HG02763 (cell line): Measurements from ENCODE around the gene ABO.
"Not testable (repeated sequence)": the region's sequence is repeated elsewhere in the genome, so short reads cannot be mapped to it uniquely, and the experiment has no call there.

ENCODE experiments used
- ATAC-seq: cut with Tn5 transposase; IDR thresholded peaks from one replicate; pipeline ENCODE4 v1.9.1; 2021; ENCODE audit warnings: mild to moderate bottlenecking, moderate library complexity; ENCODE audit not compliant: unreplicated experiment

ABO gene

GRCh38 chr9:133227242-133227860, 47.6 kb downstream of the ABO start:
- no peak for ATAC-seq

- ATAC-seq = no peak
Observed at GRCh38 chr9:133226219-133227171, 48.5 kb downstream of the ABO start.

GRCh38 chr9:133225171-133226011, 49.6 kb downstream of the ABO start:
- ATAC-seq = no peak

- ATAC-seq = no peak
Observed at GRCh38 chr9:133224762-133225161, 50.2 kb downstream of the ABO start.

- ATAC-seq = not testable (repeated sequence)
Observed at GRCh38 chr9:133223159-133223756, 51.7 kb downstream of the ABO start.

- not testable (repeated sequence) for ATAC-seq
Observed at GRCh38 chr9:133221994-133222393, 53.0 kb downstream of the ABO start.

GRCh38 chr9:133221177-133221809, 53.7 kb downstream of the ABO start:
- no peak for ATAC-seq

GRCh38 chr9:133218049-133218975, 56.7 kb downstream of the ABO start:
- ATAC-seq = not testable (repeated sequence)

- ATAC-seq = not testable (repeated sequence)
Observed at GRCh38 chr9:133217333-133217988, 57.5 kb downstream of the ABO start.

GRCh38 chr9:133214276-133214675, 60.7 kb downstream of the ABO start:
- not testable (repeated sequence) for ATAC-seq

- no peak for ATAC-seq
Observed at GRCh38 chr9:133210609-133211008, 64.4 kb downstream of the ABO start.

- no peak for ATAC-seq
Observed at GRCh38 chr9:133210202-133210532, 64.8 kb downstream of the ABO start.

GRCh38 chr9:133209327-133210201, 65.4 kb downstream of the ABO start:
- not testable (repeated sequence) for ATAC-seq

GRCh38 chr9:133208880-133209300, 66.1 kb downstream of the ABO start, which contains the start of gene OBP2B:
OBP2B (minus strand) TSS chr9:133209250; CDS start chr9:133209199, 51 bp downstream.
- ATAC-seq = not testable (repeated sequence)

GRCh38 chr9:133208171-133208879, 66.7 kb downstream of the ABO start:
- not testable (repeated sequence) for ATAC-seq

GRCh38 chr9:133207540-133208170, 67.3 kb downstream of the ABO start:
- no peak for ATAC-seq
